NCI-H2107 treated with DMSO at 0.1 percent for 48 hours (cell line): ENCODE results near the gene ACTL7B.
"Not testable (repeated sequence)": the region's sequence is repeated elsewhere in the genome, so short reads cannot be mapped to it uniquely, and the experiment has no call there.

Experiments
- DNase-seq: peaks from one replicate; lab custom pipeline; 2025; ENCODE audit not compliant: unreplicated experiment; lab: John Stamatoyannopoulos, UW

ACTL7B gene

DNA sequence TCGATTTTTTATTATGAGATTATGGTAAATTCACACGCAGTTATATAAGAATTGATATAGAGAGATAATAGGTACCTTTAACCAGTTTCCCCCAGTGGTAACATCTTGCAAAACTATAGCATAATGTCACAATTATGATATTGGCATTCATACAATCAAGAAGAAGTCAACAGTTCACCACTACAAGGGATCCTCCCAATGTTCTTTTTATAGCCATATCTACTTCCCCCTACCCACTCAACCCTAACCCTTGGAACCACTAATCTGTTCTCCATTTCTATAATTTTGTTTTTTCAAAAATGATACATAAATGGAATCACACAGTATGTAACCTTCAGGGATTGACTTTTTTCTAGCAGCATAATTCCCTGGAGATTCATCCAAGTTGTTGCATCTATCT, 9.8 kb downstream of the ACTL7B start:
- DNase-seq = no peak

DNA sequence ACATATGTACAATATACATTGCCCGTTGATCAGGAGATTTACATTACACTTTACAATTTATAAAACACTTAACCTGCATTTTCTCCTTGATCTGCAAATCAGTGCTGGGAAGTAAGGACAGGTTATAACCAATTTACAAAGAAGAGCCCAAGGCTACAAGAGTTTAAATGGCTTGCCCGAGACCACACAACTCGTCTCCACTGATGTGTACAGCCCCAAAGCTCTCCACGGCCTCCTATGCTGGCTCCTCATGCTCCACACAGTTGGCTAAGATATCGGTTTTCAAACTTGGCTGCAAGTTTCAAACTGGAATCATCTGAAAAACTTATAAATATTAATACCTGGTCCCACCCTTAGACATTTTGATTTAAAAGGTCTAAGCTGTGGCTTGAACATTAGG, 10.3 kb downstream of the ACTL7B start:
- no peak for DNase-seq

DNA sequence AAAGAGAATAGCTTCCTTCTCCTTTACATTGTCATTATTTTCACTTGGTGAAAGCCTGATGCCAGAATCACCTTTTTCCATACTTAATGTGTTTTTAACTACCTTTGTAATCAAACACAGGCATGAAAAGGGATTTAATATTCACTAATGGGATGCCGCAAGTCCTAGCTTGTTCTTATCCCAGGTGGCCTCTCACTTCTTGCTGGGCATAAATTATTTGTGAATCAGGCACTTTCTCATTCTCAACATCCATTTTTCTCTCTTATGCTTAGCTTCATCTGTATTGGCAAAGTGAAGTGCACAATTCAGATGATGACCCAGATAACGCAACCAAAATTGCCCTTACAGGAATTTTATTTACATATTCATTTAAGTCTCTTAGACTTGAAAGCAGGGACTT, 10.9 kb downstream of the ACTL7B start:
- peak; percentile 22 for DNase-seq

DNA sequence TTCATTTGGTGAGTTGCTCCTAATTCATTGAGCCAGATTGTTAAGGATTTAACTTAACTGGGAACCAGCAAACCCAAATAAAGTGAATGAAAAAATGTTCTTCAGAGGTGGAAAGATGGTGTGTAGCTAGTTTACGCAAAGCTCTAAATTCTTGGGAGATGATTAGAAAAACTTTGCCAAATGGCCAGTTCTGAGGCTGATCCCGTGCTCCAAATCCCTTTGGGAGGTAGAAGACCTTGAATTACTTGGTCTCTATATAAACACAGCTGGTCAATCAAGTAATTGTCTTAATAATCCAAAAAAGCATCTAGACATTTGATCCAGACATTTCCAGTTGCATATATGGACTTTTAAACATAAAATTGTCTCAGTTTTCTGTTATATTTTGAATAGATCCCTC, 11.4 kb downstream of the ACTL7B start:
- no peak for DNase-seq

DNA sequence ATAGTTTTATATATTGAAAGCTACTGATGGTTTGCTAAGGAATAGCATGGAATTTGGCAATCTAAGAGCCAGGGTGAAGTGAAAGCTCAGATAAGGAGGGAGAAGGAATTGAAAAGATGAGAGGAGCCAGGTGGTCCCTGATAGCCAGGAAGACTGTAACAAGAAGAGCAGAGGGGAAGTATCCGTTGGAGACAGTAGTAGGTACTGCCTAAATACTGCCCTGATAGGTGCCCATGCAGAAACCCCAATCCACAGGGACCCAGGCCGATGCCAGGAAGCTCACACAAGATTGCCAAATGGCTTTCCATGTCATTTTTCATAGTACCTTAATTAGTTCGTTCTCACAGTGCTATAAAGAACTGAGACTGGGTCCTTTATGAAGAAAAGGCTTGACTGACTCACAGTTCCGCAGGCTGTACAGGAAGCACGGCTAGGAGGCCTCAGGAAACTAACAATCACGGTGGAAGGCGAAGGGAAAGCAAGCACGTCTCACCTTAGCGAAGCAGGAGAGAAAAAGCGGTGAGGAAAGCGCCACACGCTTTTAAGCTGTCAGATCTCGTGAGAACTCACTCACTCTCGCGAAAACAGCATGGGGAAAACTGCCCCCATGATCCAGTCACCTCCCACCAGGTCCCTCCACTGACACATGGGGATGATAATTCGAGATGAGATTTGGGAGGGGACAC, 13.0 kb downstream of the ACTL7B start:
- no peak for DNase-seq

DNA sequence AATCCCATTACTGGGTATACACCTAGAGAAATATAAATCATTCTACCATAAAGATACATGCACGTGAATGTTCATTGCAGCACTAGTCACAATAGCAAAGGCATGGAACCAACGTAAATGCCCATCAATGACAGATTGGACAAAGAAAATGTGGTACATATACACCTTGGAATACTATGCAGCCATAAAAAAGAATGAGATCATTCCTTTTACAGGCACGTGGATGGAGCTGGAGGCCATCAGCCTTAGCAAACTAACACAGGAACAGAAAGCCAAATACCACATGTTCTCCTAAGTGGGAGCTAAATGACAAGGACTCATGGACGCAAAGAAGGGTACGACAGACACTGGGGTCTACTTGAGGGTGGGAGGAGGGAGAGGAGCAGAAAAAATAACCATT, 16.2 kb downstream of the ACTL7B start:
- DNase-seq = not testable (repeated sequence)

DNA sequence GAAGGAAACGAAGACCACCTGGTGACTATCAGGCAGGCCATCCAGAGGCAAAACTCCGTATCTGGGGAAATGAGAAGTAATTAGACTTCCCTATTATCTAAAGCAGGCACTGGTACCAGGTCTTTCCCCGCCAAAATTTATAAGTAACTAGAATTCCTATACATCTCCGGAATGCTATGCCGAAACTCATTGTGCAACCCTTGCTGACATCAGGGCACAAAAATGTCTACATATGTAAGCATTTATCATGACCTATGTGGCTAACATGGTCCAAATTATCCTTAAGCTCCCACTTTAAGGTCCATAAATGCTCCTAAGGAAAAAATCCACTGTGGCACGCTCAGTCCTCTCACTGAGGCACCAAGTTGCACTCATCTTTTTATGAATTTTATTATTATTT, 17.8 kb downstream of the ACTL7B start:
- DNase-seq = no peak

DNA sequence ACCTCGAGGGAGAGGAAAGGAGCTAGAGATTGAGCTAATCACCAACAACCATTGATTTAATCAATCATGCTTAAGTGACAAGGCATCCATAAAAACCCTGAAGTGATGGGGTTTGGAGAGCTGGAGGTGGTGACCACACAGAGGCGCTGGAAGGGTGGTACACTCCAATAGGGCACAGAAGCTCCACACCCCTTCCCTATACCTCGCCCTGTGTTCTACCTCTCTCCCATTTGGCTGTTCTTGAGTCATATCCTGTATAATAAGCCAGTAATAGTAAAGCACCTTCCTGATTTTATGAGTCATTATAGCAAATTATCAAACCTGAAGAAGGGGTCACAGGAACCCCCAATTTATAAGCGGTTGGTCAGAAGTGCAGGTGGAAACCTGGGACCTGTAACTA, 18.3 kb downstream of the ACTL7B start:
- no peak for DNase-seq

DNA sequence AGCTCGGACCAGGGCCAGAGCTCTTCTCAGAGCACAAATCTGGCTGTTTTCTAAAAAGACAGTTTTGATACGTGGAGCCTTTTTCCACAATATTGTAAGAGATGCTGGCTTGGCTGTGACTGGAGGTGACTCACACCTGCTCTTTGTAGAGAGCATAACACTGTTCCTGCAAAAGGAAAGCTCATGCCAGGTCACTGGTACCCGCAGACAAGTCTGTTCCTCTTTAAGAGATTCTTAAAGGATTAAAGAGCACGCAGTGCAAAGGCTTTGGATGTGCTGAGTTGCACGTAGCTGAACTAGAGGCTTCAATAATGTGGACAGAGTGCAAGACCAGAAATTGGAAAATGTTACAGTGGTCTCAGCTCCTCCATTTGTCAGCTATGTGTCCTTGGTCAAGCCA, 19.0 kb downstream of the ACTL7B start:
- DNase-seq = no peak

DNA sequence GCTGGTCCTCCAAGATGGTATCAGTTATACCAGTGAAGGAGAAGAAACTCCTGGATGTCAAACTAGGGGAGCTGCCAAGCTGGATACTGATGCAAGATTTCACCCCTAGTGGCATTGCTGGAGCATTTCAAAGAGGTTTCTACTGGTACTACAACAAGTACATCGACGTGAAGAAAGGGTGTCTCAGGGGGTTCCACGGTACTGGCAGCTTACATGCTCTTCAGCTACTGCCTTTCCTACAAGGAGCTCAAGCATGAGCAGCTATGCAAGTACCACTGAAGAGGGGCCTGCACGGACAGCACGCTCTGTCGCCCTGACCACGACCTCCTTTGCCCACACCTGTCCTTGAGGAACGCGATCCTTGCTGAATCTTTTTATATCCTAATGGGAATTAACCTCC, 19.5 kb downstream of the ACTL7B start:
- DNase-seq = no peak

DNA sequence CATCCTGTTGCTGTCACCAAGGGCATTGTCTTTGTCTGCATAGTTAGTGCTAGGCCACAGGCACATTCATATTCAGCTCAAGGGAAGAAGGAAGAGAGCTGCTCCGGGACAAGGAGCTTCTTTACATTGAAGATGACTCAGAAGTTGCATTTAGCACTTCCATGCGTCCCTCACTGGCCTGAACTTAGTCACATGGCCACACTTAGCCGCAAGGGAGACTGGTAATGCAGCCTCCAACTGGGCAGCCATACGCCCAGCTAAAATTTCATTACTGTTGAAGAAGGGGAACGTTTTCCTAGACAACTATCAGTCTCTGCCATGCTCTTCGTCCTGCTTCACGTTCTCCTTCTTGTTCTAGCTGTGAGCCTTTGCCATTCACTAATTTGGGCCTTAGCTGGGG, 20.0 kb downstream of the ACTL7B start:
- DNase-seq = no peak

DNA sequence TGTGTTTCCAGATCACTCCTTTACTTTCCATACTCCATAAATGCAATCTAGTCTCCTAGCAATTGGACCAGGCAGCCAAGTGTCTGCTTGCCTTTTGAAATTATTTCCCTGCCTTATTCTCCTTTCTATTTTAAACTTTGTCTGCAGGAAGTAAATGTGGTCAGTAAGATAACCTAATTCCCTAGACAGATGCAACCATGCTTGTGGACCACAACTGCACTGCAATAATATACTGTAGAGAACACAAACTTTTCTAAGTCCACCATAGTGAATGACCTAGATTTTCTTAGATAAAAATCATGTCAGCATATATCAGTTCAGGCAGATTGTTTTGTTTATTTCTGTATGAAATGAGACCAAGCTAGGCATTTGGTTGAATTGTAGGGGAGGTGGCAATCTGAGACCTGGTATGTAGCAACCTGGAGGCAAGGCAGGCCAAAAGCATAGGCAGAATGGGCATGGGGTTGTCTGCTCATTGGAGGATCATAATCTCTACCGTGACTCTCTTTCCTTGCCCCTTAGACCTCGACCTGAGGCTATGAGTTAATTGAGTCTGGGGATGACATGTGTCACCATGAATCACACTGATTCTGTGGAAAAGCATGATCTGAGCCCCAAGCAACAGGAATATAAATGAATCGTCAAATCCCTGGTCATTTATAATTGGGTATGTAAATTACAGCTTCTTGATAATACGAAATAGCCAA, 20.7 kb downstream of the ACTL7B start:
- DNase-seq = no peak

DNA sequence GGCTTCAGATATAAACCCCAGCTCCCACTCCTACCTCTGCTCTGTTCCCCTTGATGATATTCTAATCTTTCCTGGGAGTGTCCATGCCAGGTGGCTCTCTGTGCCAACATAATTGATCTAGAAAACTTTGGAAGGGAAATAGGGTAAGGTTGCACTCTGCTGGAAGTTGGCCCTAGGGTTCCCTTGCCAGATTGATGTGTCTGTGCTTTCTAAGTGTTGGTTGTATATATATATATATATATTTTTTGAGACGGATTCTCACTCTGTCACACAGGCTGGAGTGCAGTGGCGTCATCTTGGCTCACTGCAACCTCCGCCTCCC, 23.6 kb downstream of the ACTL7B start:
- DNase-seq = no peak

DNA sequence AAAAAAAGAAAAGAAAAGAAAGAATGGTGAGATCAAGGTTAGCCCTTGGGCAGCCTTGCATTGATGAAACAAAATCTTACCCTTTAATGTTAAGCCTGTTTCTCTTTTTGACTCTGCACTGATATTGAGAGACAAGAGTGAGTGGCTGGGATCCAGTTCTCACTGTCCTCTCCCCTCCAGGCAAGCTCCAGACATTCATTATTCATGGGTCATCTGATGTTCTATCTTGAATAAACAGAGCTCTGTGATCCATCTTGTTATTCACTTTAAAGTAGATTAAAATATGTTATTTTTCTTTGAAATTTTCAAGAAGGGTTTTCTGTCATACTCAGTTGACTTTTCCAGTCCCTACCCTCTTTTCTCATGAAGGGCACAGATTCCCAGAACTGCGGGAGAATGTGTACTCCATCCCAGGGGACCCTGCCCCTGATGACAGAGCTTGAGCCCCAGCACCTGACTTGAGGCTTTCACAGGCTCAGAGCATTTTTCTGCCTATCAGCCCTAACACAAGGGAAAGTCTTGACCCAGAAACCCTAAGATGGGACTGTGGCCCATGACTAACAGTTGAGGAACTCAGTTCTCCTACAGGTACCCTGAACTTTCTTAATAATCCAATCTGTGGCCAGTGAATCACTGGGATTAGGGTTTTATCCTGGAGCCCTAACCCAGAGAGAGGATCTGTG, 24.1 kb downstream of the ACTL7B start:
- no peak for DNase-seq

DNA sequence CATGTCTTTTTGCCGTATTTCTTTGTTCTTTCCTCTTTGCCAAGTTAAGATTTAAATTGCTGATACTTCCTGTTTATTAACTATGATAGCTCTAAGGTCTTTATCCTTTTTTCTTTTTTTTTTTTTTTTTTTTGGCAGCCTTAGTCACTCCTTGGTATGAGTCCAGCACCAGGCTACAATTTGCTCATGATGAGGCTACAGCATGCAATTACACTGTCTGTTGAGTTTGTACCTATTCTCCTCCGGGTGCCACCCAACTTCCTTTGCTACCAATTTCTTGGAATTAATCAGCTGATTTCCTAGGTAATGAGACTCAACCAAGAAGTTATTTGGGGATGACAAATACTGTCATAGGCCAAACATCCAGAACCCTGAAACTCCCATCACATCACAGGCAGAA, 25.5 kb downstream of the ACTL7B start:
- no peak for DNase-seq

DNA sequence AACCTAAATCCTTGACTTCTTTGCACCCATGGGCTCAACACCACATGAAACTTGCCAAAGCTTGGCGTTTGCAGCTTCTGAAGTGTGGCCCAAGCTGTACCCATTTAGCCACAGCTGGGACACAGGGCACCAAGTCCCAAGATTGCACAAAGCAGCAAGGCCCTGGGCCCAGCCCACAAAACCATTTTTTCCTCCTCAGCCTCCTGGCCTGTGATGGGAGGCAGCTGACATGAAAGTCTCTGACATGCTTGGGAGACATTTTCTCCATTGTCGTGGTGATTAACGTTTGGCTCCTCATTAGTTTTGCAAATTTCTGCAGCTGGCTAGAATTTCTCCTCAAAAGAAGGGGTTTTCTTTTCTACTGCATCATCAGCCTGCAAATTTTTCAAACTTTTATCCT, 32.0 kb downstream of the ACTL7B start:
- DNase-seq = no peak

DNA sequence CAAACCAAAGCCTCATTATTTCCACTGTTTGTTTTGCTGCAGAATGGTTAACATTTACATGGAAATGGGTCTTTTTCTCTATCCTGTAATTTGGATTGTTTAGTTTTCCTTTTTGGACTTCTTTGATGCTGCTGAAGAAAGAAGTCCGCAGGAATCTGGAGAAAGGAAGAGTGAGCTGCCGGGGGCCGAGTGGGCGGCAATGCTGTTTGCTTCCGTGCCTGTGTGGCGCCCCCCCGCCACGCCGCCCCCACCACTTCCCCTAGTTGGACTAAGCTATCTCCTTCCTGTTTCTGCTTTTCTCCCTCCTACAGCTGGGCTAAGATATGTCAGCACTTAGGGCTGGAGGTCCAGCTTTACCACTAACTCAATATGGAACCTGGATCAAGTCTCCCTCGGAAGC, 39.7 kb downstream of the ACTL7B start:
- no peak for DNase-seq

DNA sequence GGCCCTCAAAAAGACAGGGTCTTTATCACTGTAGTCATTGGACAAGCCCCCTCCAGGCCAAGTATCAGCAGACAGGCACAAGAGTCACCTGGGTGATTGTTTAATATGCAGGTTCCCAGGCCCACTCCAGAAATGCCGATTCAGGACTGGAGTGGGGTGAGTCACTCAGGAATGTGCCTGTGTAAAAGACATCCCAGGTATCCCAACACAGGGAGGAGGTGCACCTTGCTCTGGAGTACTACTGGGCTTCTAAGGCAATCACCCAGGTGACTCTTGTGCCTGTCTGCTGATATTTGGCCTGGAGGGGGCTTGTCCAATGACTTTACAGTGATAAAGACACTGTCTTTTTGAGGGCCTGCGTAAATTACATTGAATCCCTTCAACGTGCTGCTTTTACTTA, 40.6 kb downstream of the ACTL7B start:
- no peak for DNase-seq

DNA sequence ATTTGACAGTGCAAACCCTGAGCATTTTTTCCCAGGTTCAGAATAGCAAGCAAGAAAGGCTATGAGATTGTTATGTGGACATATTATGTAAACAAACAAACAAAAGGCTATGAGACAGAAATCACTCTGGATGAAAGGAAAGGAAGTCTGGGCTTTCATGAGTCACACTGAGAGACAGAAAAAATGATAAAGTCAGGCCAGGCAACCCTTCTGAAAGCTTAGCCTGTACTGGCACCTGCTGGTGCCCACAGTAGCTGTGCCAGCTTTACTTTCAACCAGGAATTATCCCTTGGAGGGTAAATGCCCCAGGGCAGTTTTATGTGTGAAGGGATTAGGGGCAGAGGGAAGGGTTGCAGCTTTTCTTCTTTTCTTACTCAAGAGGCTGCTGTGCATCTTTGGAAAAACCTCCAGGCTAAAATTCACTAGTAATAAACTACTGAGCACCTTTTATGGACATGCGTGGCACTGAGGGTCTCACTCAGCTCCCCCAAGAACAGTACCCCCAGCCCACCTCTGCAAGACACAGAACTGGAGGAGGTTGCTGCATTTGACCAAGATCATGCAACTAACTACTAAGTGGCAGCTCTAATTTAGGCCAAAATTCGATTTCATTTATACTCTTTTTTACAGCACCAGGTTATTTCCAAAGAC, 41.7 kb downstream of the ACTL7B start:
- DNase-seq = peak; percentile 29

DNA sequence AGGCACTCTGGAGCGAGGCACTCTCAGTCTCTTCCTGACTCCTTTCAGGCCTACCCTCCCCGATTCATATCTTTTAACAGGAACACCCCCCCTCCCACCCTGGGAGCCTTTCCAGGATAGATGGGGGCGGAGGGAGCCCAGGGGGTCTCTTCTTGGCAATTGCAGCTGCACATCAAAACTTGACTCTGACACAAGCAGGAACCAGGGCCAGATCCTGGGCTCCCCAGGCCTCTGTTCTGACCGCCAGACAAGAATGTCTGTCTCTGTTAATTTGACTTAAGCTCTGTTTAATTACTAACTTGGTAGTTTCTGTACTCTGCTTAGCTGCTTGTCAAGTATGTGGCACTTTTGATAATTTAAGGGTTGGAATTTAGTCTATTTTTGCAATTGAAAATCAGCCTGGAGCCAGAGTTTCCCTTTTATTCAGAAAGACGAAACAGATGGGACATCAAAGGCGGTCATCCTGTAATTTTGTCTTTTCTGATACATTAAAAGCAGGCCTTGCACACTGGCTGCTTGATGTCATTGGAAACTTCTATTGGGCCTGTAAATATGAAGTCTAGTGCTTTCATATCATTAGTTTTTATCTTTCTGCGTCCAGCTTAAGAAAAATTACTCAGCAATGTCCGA, 43.3 kb downstream of the ACTL7B start:
- DNase-seq = no peak

DNA sequence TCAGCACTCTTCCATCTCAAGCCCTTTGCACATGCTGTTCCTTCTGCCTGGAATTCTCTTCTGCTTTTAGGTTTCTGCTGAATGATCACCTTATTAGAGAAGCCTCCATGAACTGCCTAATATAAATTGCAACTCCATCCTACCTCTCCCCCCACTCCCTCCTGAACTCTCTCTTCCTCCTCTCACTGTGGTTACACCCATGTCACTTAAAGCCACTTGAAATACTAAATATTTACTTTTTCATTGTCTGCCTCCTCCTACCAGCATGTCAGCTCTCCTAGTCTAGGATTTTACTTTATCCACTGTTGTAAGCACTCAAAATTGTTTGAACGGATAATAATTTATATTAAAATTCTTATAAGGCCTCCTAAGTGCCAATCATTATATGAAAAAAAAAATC, 43.8 kb downstream of the ACTL7B start:
- DNase-seq = peak; percentile 46

DNA sequence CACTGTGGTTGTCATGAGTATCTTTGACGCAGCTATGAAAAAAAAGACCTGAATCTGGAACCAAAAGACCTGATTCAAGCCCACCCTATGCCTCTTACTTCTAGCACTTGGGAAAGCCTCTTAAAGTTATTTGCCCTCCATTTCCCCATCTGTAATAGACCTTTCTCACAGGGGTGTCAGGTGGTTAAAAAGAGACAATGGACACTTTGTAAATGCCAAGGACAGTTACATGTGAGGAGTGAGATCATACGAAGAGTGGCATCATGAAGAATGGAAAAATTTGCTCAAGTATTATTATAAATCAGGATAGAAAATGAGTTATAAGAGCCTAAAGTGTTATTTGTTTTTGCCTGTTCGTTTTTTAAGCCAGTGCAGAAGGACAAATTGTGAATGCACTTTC, 46.5 kb downstream of the ACTL7B start:
- DNase-seq = no peak
